IMR-90 (cell line): Measurements from ENCODE around the gene CEP55. TPM values are rescaled to one million over a fixed set of nuclear protein-coding genes. Genes with fewer than 3 reads are reported as not detected.

Experiments
- ATAC-seq: fragments of 200-7000 bp; cut with Tn5 transposase; 2 replicates; pipeline ENCODE4 v1.9.1; 2020; ENCODE audit warnings: low read depth, mild to moderate bottlenecking, moderate library complexity
- BruUV-seq: library from RNA; stranded (reverse); fragments of 400-500 nt; replicated peaks from 2 replicates; lab custom pipeline; 2021; lab: Mats Ljungman, UMichigan
- CTCF ChIA-PET: fragments of 300-600 bp; formaldehyde crosslinking; extraction: SDS; loops from one replicate; lab custom pipeline; 2021; ENCODE audit warnings: antibody characterized with exemption; lab: Yijun Ruan, JAX
- POLR2A ChIA-PET: fragments of 300-600 bp; sonication (Branson Sonifier 250); formaldehyde crosslinking; loops from one replicate; lab custom pipeline; 2022; ENCODE audit warnings: antibody characterized with exemption; ENCODE audit not compliant: unreplicated experiment; lab: Charles Lee
- DNase-seq: peaks from one replicate; pipeline ENCODE4 v3.0.0; 2013
- H2AFZ ChIP-seq: replicated peaks from 2 replicates; pipeline ENCODE3; 2013; ENCODE audit warnings: low read length, mild to moderate bottlenecking; ENCODE audit not compliant: poor library complexity
- H2AK5ac ChIP-seq: 2 replicates; pipeline ENCODE4 v1.6.1; 2013; ENCODE audit warnings: low read depth, low read length, inconsistent platforms
- H2AK9ac ChIP-seq: replicated peaks from 2 replicates; pipeline ENCODE3; 2013; ENCODE audit warnings: mild to moderate bottlenecking, low read depth, low read length, moderate library complexity; ENCODE audit not compliant: poor library complexity
- H2BK120ac ChIP-seq: 2 replicates; pipeline ENCODE4 v1.6.1; 2013; ENCODE audit warnings: low read depth, low read length, inconsistent platforms
- H2BK15ac ChIP-seq: 3 replicates; pipeline ENCODE4 v1.6.1; 2013; ENCODE audit warnings: low read depth, low read length, inconsistent platforms
- H2BK20ac ChIP-seq: 2 replicates; pipeline ENCODE4 v1.6.1; 2013; ENCODE audit warnings: low read depth, mild to moderate bottlenecking, inconsistent platforms, low read length, moderate library complexity
- H2BK5ac ChIP-seq: 2 replicates; pipeline ENCODE4 v1.6.1; 2013; ENCODE audit warnings: mild to moderate bottlenecking, low read depth, low read length, inconsistent platforms; ENCODE audit not compliant: poor library complexity, severe bottlenecking
- H3K14ac ChIP-seq: replicated peaks from 2 replicates; pipeline ENCODE4 v1.6.1; 2013; ENCODE audit warnings: low read depth, low read length, inconsistent platforms
- H3K18ac ChIP-seq: 2 replicates; pipeline ENCODE4 v1.6.1; 2013; ENCODE audit warnings: low read depth, low read length, control low read depth
- H3K23ac ChIP-seq: 2 replicates; pipeline ENCODE4 v1.6.1; 2013; ENCODE audit warnings: low read depth, low read length, inconsistent platforms
- H3K27ac ChIP-seq: 2 replicates; pipeline ENCODE4 v1.5.1; 2013; ENCODE audit warnings: mild to moderate bottlenecking, control low read depth, low read length; ENCODE audit not compliant: insufficient read depth
- H3K27me3 ChIP-seq: 2 replicates; pipeline ENCODE4 v1.6.1; 2013; ENCODE audit warnings: low read length; ENCODE audit not compliant: control insufficient read depth, insufficient read depth
- H3K36me3 ChIP-seq: 2 replicates; pipeline ENCODE4 v1.6.1; 2013; ENCODE audit warnings: low read length, mixed read lengths; ENCODE audit not compliant: control insufficient read depth, insufficient read depth
- H3K4ac ChIP-seq: 2 replicates; pipeline ENCODE4 v1.6.1; 2013; ENCODE audit warnings: low read depth, low read length, inconsistent platforms
- H3K4me1 ChIP-seq: 2 replicates; pipeline ENCODE4 v1.6.1; 2013; ENCODE audit warnings: low read length, mixed read lengths; ENCODE audit not compliant: control insufficient read depth, insufficient read depth
- H3K4me2 ChIP-seq: 2 replicates; pipeline ENCODE4 v1.6.1; 2013; ENCODE audit warnings: low read depth, mild to moderate bottlenecking, control low read depth, low read length, moderate library complexity
- H3K4me3 ChIP-seq: 2 replicates; pipeline ENCODE4 v1.5.1; 2013; ENCODE audit warnings: low read depth, mild to moderate bottlenecking, control low read depth, low read length, moderate library complexity; ENCODE audit not compliant: insufficient read depth
- H3K56ac ChIP-seq: 2 replicates; pipeline ENCODE4 v1.6.1; 2013; ENCODE audit warnings: low read length, inconsistent platforms; ENCODE audit not compliant: insufficient read depth; ENCODE audit errors: extremely low read depth
- H3K79me1 ChIP-seq, 2 experiments: 2 replicates each; pipeline ENCODE4 v1.6.1; 2013; ENCODE audit warnings: low read length in 2 of 2, inconsistent platforms in 1 of 2, low read depth in 1 of 2
- H3K9ac ChIP-seq: 2 replicates; pipeline ENCODE4 v1.6.1; 2013; ENCODE audit warnings: low read depth, low read length, control low read depth
- H3K9me1 ChIP-seq: 2 replicates; pipeline ENCODE4 v1.6.1; 2013; ENCODE audit warnings: low read length, inconsistent platforms; ENCODE audit not compliant: insufficient read depth
- H3K9me3 ChIP-seq: 2 replicates; pipeline ENCODE4 v1.6.1; 2013; ENCODE audit warnings: low read length; ENCODE audit not compliant: control insufficient read depth, insufficient read depth
- H4K20me1 ChIP-seq: 2 replicates; pipeline ENCODE4 v1.6.1; 2013; ENCODE audit warnings: low read length, inconsistent platforms; ENCODE audit not compliant: insufficient read depth
- H4K5ac ChIP-seq: 2 replicates; pipeline ENCODE4 v1.6.1; 2013; ENCODE audit warnings: mild to moderate bottlenecking, low read depth, low read length, control low read depth
- H4K8ac ChIP-seq, 2 experiments: 2 replicates each; pipeline ENCODE4 v1.6.1; 2013; ENCODE audit warnings: low read depth in 2 of 2, low read length in 2 of 2, control low read depth in 1 of 2, inconsistent platforms in 1 of 2
- H4K91ac ChIP-seq: 2 replicates; pipeline ENCODE4 v1.6.1; 2013; ENCODE audit warnings: low read depth, low read length, inconsistent platforms; ENCODE audit not compliant: insufficient read depth
- CEBPB ChIP-seq: IDR thresholded peaks from 2 replicates; pipeline ENCODE4 v1.6.1; 2012; ENCODE audit warnings: low read depth, low read length, improper control_type of control experiment
- USF2 ChIP-seq: fragments of 150-350 bp; IDR thresholded peaks from 2 replicates; pipeline ENCODE4 v1.6.1; 2017; ENCODE audit warnings: mild to moderate bottlenecking, antibody characterized with exemption, low read length, low read depth
- WGBS, 2 experiments: methylation state at CpG; one replicate each; pipeline versions ENCODE4 v1.1.5 to v1.1.7; 2013; ENCODE audit warnings: missing lambda C conversion rate in 2 of 2; ENCODE audit not compliant: insufficient read length in 1 of 2; ENCODE audit errors: extremely low coverage in 2 of 2; 5-methylcytosine and 5-hydroxymethylcytosine counted together
- dilution Hi-C: fragments of 300-500 bp; cut with HindIII; formaldehyde crosslinking; loops from one replicate; pipeline ENCODE4 v1.14.3; 2018; ENCODE audit warnings: low sequenced_read_pairs; ENCODE audit not compliant: unreplicated experiment
- in situ Hi-C: fragments of 300-500 bp; cut with MboI; formaldehyde crosslinking; loops from 3 replicates; pipeline ENCODE4 v1.14.3; 2019; ENCODE audit warnings: low sequenced_read_pairs, inconsistent platforms, mixed read lengths
- intact Hi-C: fragments of 100-400 bp; cut with micrococcal nuclease; formaldehyde crosslinking; loops from 2 replicates; pipeline ENCODE4 v1.10.0; 2022
- polyA plus RNA-seq, 3 experiments: library from polyadenylated mRNA; depleted of rRNA; stranded (reverse); fragments of >200 nt; gene quantifications; 2 replicates each; pipeline ENCODE4 v1.2.3, GENCODE V29; 2012; ENCODE audit warnings: low replicate concordance in 1 of 3
- total RNA-seq: library from RNA; depleted of rRNA; stranded (reverse); fragments of >200 nt; gene quantifications from 2 replicates; pipeline ENCODE4 v1.2.3, GENCODE V29; 2012

The CEP55 gene
- total and polyA plus RNA-seq, 2 of the 4 experiments (the other 2 are of a cell fraction), result 15.7 to 23.5 TPM

- TF ChIP-seq CEBPB, result no peak
These were observed 76.9 kb downstream of the CEP55 start (continued) for GRCh38 chr10:93573051-93573909.

- Histone ChIP-seq H3K9me3 (no peaks in the 10 kb centered on the region), H2BK120ac (no peak overlapping the region), H3K4me2 (no peak overlapping the region), H3K14ac (no peak overlapping the region), H3K18ac (no peak overlapping the region), H3K27ac (no peak overlapping the region), H3K56ac (no peak overlapping the region), H3K23ac (no peak overlapping the region), H2AFZ (no peak overlapping the region), H4K8ac (no peak overlapping the region), H3K79me1 (no peaks in the 10 kb centered on the region), H4K91ac (no peak overlapping the region), H2BK20ac (no peak overlapping the region), H3K4me1 (no peaks in the 10 kb centered on the region), H2AK5ac (no peak overlapping the region), H3K27me3 (peaks cover 54% of the 10 kb centered on the region), H3K9me1 (no peaks in the 10 kb centered on the region), H4K20me1 (no peaks in the 10 kb centered on the region), H3K9ac (no peak overlapping the region), H2AK9ac (no peak overlapping the region), H2BK15ac (no peak overlapping the region), H3K4ac (no peak overlapping the region), H3K36me3 (no peaks in the 10 kb centered on the region), H2BK5ac (no peak overlapping the region), H3K4me3 (no peak overlapping the region), H4K5ac (no peak overlapping the region)
- ATAC-seq (no peak), DNase-seq (no peak)
- POLR2A ChIA-PET, result no interaction called here
- BruUV-seq, result no TSS peak
- in situ Hi-C loops, result no loop called here
- no peak for TF ChIP-seq USF2
- dilution Hi-C loops, result no loop called here
- WGBS, 2 experiments, result no CpG with 5 or more reads among the region's 3 CpGs
- CTCF ChIA-PET, result interaction anchor here (0.6 kb wide), 1 partner anchor 32 kb away, joined by 3 read pairs; no protein-coding TSS in a partner anchor
- intact Hi-C loops, result no loop called here
These were observed 77.5 kb downstream of the CEP55 start for GRCh38 chr10:93573924-93574323.
